ENCODE data around the gene LAMA2.

GRCh38 chr6:129211626-129212025 is 328.7 kb downstream of the LAMA2 start:
- TF ChIP-seq CTCF (IDR thresholded peaks at IDR 0.05; ENCODE audit: poor library complexity, severe bottlenecking) (no peak), TAF1 (IDR thresholded peaks at IDR 0.05; ENCODE audit: low read depth) (no peak), REST (IDR thresholded peaks at IDR 0.05; ENCODE audit: borderline replicate concordance) (no peak), POLR2AphosphoS5 (IDR thresholded peaks at IDR 0.05) (no peak), EZH2 (IDR thresholded peaks at IDR 0.05; ENCODE audit: borderline replicate concordance, insufficient read depth, low read length, poor library complexity, severe bottlenecking) (no peak), RAD21 (conservative IDR thresholded peaks at IDR 0.05) (no peak), EP300 (conservative IDR thresholded peaks at IDR 0.05; ENCODE audit: poor library complexity, severe bottlenecking) (no peak), SMC3 (conservative IDR thresholded peaks at IDR 0.05; ENCODE audit: poor library complexity) (no peak), MXI1 (conservative IDR thresholded peaks at IDR 0.05; ENCODE audit: poor library complexity, severe bottlenecking) (no peak)
